Stimulated activated CD8-positive, alpha-beta memory T cell treated with anti-CD3 and anti-CD28 coated beads, Interleukin-15, amount 100 ng/mL, for 24 hours (primary cell): ENCODE results near the gene TXLNA.

Source experiments
- DNase-seq: peaks from one replicate; pipeline ENCODE4 v3.0.0-alpha.2; 2020; ENCODE audit warnings: low read depth

Gene TXLNA

GRCh38 chr1:32186077-32186476, 6.6 kb downstream of the TXLNA start:
- no peak for DNase-seq

- no peak for DNase-seq
Observed at GRCh38 chr1:32186491-32186890, 7.0 kb downstream of the TXLNA start.

- DNase-seq = no peak
Observed at GRCh38 chr1:32187850-32188249, 8.4 kb downstream of the TXLNA start.

GRCh38 chr1:32192220-32192948, 12.9 kb downstream of the TXLNA start:
- no peak for DNase-seq

- DNase-seq = no peak
Observed at GRCh38 chr1:32194984-32195383, 15.5 kb downstream of the TXLNA start.

- DNase-seq = no peak
Observed at GRCh38 chr1:32195531-32195930, 16.1 kb downstream of the TXLNA start.

- no peak for DNase-seq
Observed at GRCh38 chr1:32195972-32196823, 16.7 kb downstream of the TXLNA start.

- no peak for DNase-seq
Observed at GRCh38 chr1:32197074-32197473, 17.6 kb downstream of the TXLNA start.

GRCh38 chr1:32197837-32198236, 18.4 kb downstream of the TXLNA start:
- no peak for DNase-seq

- no peak for DNase-seq
Observed at GRCh38 chr1:32198237-32199042, 19.0 kb downstream of the TXLNA start.

GRCh38 chr1:32199043-32199716, 19.7 kb downstream of the TXLNA start:
- no peak for DNase-seq

- DNase-seq = no peak
Observed at GRCh38 chr1:32199717-32200072, 20.2 kb downstream of the TXLNA start.

GRCh38 chr1:32200226-32201010, 20.9 kb downstream of the TXLNA start, which contains the start of gene CCDC28B:
TSS of gene CCDC28B (plus strand) at chr1:32200595. CDS start at chr1:32201936, 1,341 bp downstream.
- DNase-seq = no peak

- DNase-seq = peak; percentile 50
Observed at GRCh38 chr1:32201011-32201855, 21.8 kb downstream of the TXLNA start.

GRCh38 chr1:32204943-32205361, 25.5 kb downstream of the TXLNA start:
- no peak for DNase-seq

GRCh38 chr1:32205401-32206370, 26.2 kb downstream of the TXLNA start, which contains the start of gene IQCC:
TSS of gene IQCC (plus strand) at chr1:32205671. CDS start at chr1:32205682, 11 bp downstream.
- peak; percentile 62 for DNase-seq

- no peak for DNase-seq
Observed at GRCh38 chr1:32208469-32208868, 29.0 kb downstream of the TXLNA start.

GRCh38 chr1:32208891-32209328, 29.4 kb downstream of the TXLNA start, which contains the start of gene DCDC2B:
TSS of gene DCDC2B (plus strand) at chr1:32209089. CDS start at chr1:32209094, 5 bp downstream.
- DNase-seq = no peak
